ENCODE measurements around the gene PIK3R4. TPM values are rescaled to one million over a fixed set of nuclear protein-coding genes. Genes with fewer than 3 reads are reported as not detected.

The PIK3R4 gene
- total RNA-seq (ENCODE audit: low replicate concordance) = 29.9 and 37.1 TPM in 2 replicates

- peak; percentile 98 for DNase-seq (ENCODE audit: low read depth)
- peak within 1 kb of the TSS; percentile 96 for H3K4me3 ChIP-seq (ENCODE audit: low read depth, low read length)
- no peak for TF ChIP-seq CTCF (IDR thresholded peaks at IDR 0.05; ENCODE audit: insufficient read depth, low read length)
These were observed at the start of gene PIK3R4 for GRCh38 chr3:130746246-130747039. TSS of gene PIK3R4 (minus strand) at chr3:130746829. CDS start at chr3:130745218, 1,611 bp downstream.

- no peak overlapping the region for H3K4me3 ChIP-seq (ENCODE audit: low read depth, low read length)
- DNase-seq (ENCODE audit: low read depth) = no peak
- no peak for TF ChIP-seq CTCF (IDR thresholded peaks at IDR 0.05; ENCODE audit: insufficient read depth, low read length)
These were observed 48.8 kb upstream of the PIK3R4 start for GRCh38 chr3:130795396-130795795.

GRCh38 chr3:130792246-130792645 is 45.6 kb upstream of the PIK3R4 start:
- no peak for DNase-seq (ENCODE audit: low read depth)
- no peak for TF ChIP-seq CTCF (IDR thresholded peaks at IDR 0.05; ENCODE audit: insufficient read depth, low read length)
- H3K4me3 ChIP-seq (ENCODE audit: low read depth, low read length) = no peak overlapping the region

GRCh38 chr3:130789782-130790322 is 43.2 kb upstream of the PIK3R4 start:
- DNase-seq (ENCODE audit: low read depth) = no peak
- H3K4me3 ChIP-seq (ENCODE audit: low read depth, low read length) = no peak overlapping the region
- TF ChIP-seq CTCF (IDR thresholded peaks at IDR 0.05; ENCODE audit: insufficient read depth, low read length) = no peak

- no peak for DNase-seq (ENCODE audit: low read depth)
- H3K4me3 ChIP-seq (ENCODE audit: low read depth, low read length) = no peak overlapping the region
- TF ChIP-seq CTCF (IDR thresholded peaks at IDR 0.05; ENCODE audit: insufficient read depth, low read length) = no peak
These were observed 40.9 kb upstream of the PIK3R4 start for GRCh38 chr3:130787422-130788068.

- no peak overlapping the region for H3K4me3 ChIP-seq (ENCODE audit: low read depth, low read length)
- TF ChIP-seq CTCF (IDR thresholded peaks at IDR 0.05; ENCODE audit: insufficient read depth, low read length) = no peak
- DNase-seq (ENCODE audit: low read depth) = no peak
These were observed 39.7 kb upstream of the PIK3R4 start for GRCh38 chr3:130786306-130786705.

Data from fibroblast of the aortic adventitia (primary cell).